ENCODE results near the gene ZNRF4. TPM values are rescaled to one million over a fixed set of nuclear protein-coding genes. Genes with fewer than 3 reads are reported as not detected.

The ZNRF4 gene
- total and polyA plus RNA-seq, 10 of the 15 experiments (the other 5 are each of a cell fraction or from before 2014, with no cell fraction given) = not detected

DNA sequence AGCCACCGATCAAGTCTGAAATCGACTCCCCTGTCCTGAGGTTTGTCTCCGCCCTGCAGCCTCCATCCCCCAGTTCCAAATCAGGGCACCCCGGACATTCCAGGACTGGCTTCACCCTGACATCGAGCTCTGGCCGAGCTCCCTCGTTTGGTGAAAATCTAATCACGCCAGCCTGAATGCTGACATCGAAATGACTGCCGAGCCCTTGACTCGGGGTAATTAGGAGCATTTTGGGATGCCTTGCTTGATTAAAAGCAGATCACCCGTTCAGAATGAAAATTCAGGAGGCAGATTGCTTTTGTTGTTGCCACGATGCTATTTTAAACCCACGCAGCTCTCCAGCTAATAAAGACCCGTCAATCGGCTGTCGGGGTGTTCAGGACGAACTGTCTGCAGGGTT, 34.3 kb downstream of the ZNRF4 start (continued):
- TF ChIP-seq, protein P1, sequence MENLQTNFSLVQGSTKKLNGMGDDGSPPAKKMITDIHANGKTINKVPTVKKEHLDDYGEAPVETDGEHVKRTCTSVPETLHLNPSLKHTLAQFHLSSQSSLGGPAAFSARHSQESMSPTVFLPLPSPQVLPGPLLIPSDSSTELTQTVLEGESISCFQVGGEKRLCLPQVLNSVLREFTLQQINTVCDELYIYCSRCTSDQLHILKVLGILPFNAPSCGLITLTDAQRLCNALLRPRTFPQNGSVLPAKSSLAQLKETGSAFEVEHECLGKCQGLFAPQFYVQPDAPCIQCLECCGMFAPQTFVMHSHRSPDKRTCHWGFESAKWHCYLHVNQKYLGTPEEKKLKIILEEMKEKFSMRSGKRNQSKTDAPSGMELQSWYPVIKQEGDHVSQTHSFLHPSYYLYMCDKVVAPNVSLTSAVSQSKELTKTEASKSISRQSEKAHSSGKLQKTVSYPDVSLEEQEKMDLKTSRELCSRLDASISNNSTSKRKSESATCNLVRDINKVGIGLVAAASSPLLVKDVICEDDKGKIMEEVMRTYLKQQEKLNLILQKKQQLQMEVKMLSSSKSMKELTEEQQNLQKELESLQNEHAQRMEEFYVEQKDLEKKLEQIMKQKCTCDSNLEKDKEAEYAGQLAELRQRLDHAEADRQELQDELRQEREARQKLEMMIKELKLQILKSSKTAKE (IDR thresholded peaks at IDR 0.05; ENCODE audit: low read depth, poor library complexity, severe bottlenecking) = no peak
- TF ChIP-seq, protein P2, sequence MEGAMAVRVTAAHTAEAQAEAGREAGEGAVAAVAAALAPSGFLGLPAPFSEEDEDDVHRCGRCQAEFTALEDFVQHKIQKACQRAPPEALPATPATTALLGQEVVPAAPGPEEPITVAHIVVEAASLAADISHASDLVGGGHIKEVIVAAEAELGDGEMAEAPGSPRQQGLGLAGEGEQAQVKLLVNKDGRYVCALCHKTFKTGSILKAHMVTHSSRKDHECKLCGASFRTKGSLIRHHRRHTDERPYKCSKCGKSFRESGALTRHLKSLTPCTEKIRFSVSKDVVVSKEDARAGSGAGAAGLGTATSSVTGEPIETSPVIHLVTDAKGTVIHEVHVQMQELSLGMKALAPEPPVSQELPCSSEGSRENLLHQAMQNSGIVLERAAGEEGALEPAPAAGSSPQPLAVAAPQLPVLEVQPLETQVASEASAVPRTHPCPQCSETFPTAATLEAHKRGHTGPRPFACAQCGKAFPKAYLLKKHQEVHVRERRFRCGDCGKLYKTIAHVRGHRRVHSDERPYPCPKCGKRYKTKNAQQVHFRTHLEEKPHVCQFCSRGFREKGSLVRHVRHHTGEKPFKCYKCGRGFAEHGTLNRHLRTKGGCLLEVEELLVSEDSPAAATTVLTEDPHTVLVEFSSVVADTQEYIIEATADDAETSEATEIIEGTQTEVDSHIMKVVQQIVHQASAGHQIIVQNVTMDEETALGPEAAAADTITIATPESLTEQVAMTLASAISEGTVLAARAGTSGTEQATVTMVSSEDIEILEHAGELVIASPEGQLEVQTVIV (IDR thresholded peaks at IDR 0.05; ENCODE audit: borderline replicate concordance, partially characterized antibody) = no peak
- TF ChIP-seq, protein P3, sequence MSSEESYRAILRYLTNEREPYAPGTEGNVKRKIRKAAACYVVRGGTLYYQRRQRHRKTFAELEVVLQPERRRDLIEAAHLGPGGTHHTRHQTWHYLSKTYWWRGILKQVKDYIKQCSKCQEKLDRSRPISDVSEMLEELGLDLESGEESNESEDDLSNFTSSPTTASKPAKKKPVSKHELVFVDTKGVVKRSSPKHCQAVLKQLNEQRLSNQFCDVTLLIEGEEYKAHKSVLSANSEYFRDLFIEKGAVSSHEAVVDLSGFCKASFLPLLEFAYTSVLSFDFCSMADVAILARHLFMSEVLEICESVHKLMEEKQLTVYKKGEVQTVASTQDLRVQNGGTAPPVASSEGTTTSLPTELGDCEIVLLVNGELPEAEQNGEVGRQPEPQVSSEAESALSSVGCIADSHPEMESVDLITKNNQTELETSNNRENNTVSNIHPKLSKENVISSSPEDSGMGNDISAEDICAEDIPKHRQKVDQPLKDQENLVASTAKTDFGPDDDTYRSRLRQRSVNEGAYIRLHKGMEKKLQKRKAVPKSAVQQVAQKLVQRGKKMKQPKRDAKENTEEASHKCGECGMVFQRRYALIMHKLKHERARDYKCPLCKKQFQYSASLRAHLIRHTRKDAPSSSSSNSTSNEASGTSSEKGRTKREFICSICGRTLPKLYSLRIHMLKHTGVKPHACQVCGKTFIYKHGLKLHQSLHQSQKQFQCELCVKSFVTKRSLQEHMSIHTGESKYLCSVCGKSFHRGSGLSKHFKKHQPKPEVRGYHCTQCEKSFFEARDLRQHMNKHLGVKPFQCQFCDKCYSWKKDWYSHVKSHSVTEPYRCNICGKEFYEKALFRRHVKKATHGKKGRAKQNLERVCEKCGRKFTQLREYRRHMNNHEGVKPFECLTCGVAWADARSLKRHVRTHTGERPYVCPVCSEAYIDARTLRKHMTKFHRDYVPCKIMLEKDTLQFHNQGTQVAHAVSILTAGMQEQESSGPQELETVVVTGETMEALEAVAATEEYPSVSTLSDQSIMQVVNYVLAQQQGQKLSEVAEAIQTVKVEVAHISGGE (CRISPR knock-in tag; IDR thresholded peaks at IDR 0.05) = no peak
- TF ChIP-seq, protein P4, sequence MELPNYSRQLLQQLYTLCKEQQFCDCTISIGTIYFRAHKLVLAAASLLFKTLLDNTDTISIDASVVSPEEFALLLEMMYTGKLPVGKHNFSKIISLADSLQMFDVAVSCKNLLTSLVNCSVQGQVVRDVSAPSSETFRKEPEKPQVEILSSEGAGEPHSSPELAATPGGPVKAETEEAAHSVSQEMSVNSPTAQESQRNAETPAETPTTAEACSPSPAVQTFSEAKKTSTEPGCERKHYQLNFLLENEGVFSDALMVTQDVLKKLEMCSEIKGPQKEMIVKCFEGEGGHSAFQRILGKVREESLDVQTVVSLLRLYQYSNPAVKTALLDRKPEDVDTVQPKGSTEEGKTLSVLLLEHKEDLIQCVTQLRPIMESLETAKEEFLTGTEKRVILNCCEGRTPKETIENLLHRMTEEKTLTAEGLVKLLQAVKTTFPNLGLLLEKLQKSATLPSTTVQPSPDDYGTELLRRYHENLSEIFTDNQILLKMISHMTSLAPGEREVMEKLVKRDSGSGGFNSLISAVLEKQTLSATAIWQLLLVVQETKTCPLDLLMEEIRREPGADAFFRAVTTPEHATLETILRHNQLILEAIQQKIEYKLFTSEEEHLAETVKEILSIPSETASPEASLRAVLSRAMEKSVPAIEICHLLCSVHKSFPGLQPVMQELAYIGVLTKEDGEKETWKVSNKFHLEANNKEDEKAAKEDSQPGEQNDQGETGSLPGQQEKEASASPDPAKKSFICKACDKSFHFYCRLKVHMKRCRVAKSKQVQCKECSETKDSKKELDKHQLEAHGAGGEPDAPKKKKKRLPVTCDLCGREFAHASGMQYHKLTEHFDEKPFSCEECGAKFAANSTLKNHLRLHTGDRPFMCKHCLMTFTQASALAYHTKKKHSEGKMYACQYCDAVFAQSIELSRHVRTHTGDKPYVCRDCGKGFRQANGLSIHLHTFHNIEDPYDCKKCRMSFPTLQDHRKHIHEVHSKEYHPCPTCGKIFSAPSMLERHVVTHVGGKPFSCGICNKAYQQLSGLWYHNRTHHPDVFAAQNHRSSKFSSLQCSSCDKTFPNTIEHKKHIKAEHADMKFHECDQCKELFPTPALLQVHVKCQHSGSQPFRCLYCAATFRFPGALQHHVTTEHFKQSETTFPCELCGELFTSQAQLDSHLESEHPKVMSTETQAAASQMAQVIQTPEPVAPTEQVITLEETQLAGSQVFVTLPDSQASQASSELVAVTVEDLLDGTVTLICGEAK (IDR thresholded peaks at IDR 0.05; ENCODE audit: borderline replicate concordance) = no peak
- no peak for TF ChIP-seq ZNF24 (IDR thresholded peaks at IDR 0.05)

Measured in GM12878 (cell line).